Tracheal epithelial cell (primary cell): ENCODE data around the gene PCDHA9. TPM values are rescaled to one million over a fixed set of nuclear protein-coding genes. Genes with fewer than 3 reads are reported as not detected.

Source experiments
- total RNA-seq: library from RNA; depleted of rRNA; stranded (reverse); fragments of >200 nt; gene quantifications from 2 replicates; pipeline ENCODE4 v1.2.1, GENCODE V29; 2014

Gene PCDHA9
- total RNA-seq, result under 0.01 TPM in 2 replicates

DNA sequence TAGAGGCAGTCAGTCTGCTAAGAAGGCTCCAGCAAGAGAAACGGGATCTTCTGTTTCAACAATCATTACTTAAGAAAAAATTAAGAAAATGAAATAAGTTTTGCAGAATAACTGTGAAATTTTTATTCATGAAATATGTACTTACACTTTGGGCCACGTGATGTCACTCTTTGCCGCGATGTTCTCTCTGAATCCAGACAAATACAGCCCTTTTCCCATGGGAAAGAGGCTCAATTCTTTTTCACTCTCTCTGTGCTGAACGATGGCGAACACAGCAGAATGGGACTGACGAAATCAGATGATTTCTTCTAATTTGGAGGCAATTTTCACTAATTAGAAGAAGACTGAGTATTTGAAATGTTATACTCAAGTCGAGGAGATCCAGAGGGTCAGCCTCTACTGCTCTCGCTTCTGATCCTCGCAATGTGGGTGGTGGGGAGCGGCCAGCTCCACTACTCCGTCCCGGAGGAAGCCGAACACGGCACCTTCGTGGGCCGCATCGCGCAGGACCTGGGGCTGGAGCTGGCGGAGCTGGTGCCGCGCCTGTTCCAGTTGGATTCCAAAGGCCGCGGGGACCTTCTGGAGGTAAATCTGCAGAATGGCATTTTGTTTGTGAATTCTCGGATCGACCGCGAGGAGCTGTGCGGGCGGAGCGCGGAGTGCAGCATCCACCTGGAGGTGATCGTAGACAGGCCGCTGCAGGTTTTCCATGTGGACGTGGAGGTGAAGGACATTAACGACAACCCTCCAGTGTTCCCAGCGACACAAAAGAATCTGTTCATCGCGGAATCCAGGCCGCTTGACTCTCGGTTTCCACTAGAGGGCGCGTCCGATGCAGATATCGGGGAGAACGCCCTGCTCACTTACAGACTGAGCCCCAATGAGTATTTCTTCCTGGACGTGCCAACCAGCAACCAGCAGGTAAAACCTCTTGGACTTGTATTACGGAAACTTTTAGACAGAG lies at the start of gene PCDHA9:
PCDHA9 (plus strand) TSS at position 244 of the 964 bp plus-strand sequence; CDS start at position 358, 114 bp downstream.

GRCh38 chr5:140800816-140801493 lies 47.2 kb upstream of the PCDHA9 start, which contains the start of gene PCDHA3:
Gene PCDHA3 (plus strand): TSS chr5:140801057.

GRCh38 chr5:140806834-140807775 lies 41.1 kb upstream of the PCDHA9 start, which contains the start of gene PCDHA4:
Gene PCDHA4 (plus strand): TSS chr5:140807068.

DNA sequence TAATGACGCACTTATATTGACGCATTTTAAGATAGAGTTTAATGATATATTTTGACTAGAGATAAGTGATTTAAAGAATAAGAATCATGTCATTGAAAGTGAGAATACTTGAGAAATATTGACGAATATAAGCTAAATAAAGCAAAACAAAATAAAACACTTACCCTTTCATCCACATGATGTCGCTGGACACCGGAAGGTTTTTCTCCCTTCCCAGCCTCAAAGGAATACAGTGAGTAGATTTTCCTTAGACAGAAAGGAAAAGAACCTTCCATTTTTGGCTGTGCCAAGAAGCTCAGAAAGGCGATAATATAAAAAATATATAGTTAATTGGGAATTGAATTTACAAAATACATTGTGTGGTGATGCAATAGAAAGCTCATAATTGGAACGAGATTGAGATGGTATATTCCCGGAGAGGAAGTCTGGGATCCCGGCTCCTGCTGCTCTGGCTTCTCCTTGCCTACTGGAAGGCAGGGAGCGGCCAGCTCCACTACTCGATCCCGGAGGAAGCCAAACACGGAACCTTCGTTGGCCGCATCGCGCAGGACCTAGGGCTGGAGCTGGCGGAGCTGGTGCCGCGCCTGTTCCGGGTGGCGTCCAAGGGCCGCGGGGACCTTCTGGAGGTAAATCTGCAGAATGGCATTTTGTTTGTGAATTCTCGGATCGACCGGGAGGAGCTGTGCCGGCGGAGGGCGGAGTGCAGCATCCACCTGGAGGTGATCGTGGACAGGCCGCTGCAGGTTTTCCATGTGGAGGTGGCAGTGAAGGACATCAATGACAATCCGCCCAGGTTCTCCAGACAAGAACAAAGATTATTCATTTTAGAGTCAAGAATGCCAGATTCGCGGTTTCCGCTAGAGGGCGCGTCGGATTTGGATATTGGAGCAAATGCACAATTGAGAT lies 26.6 kb upstream of the PCDHA9 start, which contains the start of gene PCDHA5:
PCDHA5 (plus strand) TSS at position 239 of the 906 bp plus-strand sequence.

DNA sequence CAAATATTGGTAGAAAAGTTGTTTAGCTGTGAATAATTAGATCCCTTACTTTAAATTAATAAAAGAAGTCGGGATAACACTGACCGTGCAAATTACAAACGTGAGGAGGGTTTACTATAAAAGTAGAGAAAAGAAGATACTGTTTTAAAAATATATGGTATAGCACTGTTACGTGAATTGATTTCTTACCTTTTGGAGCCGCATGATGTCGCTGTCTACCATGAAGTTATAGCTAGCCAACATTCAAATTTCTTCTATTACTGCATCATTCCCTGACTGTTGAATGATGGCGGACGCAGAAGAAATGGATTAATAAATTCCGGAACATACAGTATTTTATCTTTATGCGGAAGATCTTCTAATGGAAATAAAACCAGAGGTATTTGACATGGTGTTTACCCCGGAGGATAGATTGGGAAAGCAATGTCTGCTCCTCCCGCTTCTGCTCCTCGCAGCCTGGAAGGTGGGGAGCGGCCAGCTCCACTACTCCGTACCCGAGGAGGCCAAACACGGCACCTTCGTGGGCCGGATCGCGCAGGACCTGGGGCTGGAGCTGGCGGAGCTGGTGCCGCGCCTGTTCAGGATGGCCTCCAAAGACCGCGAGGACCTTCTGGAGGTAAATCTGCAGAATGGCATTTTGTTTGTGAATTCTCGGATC lies 20.3 kb upstream of the PCDHA9 start, which contains the start of gene PCDHA6:
PCDHA6 (plus strand) TSS at position 257 of the 658 bp plus-strand sequence; CDS start at position 389, 132 bp downstream.

DNA sequence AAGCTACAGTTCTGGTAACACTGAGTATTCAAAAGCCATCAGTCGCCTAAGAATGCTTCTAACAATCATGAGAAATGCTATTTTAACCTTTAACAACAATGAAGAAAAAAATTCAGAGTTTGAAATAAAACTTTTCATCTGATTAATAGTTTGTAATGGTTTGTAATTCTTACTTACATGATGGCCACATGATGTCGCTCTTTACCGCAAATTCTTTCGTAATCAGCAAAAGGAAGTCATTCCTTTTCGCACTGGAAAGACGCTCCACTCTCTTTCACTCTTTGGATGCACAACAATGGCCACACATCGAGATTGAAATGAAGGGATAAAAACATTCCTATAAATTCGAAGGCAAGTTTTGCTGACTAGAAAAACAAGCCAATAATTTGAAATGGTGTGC lies 14.2 kb upstream of the PCDHA9 start, which contains the start of gene PCDHA7:
PCDHA7 (plus strand) TSS at position 277 of the 400 bp plus-strand sequence; CDS start at position 392, 115 bp downstream.

DNA sequence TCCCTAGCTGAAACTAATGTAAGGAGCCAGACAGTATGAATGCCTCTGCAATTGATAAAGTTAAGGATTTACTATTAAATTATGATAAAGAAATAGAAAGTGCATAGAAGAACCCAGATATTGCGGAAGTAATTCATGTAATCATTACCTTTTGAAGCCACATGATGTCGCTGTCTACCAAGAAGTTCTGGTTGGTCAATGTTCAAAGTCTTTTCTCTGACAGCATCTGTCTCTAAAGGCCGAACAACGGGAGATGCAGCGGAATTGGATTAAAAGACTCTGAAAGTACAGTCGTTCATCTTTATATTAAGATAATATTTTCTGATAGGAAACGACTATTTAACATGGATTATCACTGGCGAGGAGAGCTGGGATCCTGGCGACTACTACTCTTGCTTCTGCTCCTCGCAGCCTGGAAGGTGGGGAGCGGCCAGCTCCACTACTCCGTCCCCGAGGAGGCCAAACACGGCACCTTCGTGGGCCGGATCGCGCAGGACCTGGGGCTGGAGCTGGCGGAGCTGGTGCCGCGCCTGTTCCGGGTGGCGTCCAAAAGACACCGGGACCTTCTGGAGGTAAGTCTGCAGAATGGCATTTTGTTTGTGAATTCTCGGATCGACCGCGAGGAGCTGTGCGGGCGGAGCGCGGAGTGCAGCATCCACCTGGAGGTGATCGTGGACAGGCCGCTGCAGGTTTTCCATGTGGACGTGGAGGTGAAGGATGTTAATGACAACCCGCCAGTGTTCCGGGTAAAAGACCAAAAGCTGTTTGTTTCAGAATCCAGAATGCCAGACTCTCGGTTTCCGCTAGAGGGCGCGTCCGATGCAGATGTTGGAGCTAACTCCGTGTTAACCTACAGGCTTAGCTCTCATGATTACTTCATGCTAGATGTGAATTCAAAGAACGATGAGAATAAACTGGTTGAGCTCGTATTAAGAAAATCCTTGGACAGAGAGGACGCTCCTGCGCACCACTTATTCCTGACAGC lies 6.9 kb upstream of the PCDHA9 start, which contains the start of gene PCDHA8:
PCDHA8 (plus strand) TSS at position 210 of the 985 bp plus-strand sequence; CDS start at position 345, 135 bp downstream.

DNA sequence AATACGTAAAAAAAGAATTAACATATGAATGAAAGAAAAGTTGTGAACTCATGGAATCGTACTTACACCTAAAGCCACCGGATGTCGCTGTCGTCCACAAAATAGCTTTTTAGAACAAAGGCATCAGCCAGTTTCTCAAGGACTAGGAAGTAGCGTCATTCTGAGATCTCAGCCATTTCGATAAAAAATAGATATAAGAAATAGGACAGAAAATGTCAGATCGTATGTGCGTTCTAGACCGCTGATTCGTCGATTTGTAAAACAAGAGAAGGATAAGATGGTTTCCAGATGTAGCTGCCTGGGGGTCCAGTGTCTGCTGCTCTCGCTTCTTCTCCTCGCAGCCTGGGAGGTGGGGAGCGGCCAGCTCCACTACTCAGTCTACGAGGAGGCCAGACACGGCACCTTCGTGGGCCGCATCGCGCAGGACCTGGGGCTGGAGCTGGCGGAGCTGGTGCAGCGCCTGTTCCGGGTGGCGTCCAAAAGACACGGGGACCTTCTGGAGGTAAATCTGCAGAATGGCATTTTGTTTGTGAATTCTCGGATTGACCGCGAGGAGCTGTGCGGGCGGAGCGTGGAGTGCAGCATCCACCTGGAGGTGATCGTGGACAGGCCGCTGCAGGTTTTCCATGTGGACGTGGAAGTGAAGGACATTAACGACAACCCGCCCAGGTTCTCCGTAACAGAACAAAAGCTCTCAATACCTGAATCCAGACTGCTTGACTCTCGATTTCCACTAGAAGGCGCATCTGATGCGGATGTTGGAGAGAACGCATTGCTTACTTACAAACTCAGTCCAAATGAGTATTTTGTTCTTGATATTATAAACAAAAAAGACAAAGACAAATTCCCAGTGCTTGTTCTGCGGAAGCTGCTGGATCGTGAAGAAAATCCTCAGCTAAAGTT lies 7.8 kb downstream of the PCDHA9 start, which contains the start of gene PCDHA10:
PCDHA10 (plus strand) TSS at position 126 of the 903 bp plus-strand sequence; CDS start at position 278, 152 bp downstream.

GRCh38 chr5:140868721-140869554 lies 20.8 kb downstream of the PCDHA9 start, which contains the start of gene PCDHA11:
Gene PCDHA11 (plus strand): TSS chr5:140868957. CDS start chr5:140869104, 147 bp downstream.

DNA sequence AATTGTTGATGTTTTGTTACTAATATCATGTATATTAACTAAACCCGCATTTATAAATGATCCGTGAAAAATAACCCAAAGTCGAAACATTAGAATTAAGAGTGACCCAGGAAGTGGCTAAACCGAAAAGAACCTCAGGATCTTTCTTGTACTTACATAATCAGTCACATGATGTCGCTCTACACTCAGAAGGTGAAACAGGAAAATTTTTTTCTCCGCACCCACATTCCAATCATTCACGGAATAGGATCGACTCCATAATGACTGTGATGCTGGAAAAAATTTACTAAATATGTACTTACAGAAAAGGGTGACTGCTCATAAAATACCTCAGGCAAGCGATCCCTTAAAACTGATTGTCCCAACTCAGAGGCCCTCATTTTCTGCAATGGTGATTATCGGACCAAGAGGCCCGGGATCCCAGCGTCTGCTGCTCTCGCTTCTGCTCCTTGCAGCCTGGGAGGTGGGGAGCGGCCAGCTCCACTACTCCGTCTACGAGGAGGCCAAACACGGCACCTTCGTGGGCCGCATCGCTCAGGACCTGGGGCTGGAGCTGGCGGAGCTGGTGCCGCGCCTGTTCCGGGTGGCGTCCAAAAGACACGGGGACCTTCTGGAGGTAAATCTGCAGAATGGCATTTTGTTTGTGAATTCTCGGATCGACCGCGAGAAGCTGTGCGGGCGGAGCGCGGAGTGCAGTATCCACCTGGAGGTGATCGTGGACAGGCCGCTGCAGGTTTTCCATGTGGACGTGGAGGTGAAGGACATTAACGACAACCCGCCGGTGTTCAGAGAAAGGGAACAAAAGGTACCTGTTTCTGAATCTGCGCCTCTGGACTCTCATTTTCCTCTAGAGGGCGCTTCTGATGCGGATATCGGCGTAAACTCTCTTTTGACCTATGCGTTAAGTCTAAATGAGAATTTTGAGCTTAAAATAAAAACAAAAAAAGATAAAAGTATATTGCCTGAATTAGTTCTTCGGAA lies 27.2 kb downstream of the PCDHA9 start, which contains the start of gene PCDHA12:
PCDHA12 (plus strand) TSS at position 224 of the 981 bp plus-strand sequence; CDS start at position 389, 165 bp downstream.

GRCh38 chr5:140881889-140882590 lies 33.9 kb downstream of the PCDHA9 start, which contains the start of gene PCDHA13:
Gene PCDHA13 (plus strand): TSS chr5:140882124. CDS start chr5:140882269, 145 bp downstream.

